Neuron (in vitro differentiated cells): ENCODE results near the gene NT5E.

Source experiments
- H2AFZ ChIP-seq: one replicate; pipeline ENCODE4 v1.6.1; 2013; ENCODE audit warnings: low read depth, mild to moderate bottlenecking, inconsistent platforms, low read length, moderate library complexity
- H3K27me3 ChIP-seq: one replicate; pipeline ENCODE4 v1.6.1; 2013; ENCODE audit warnings: low read length; ENCODE audit not compliant: insufficient read depth
- H3K36me3 ChIP-seq: one replicate; pipeline ENCODE4 v1.6.1; 2013; ENCODE audit warnings: low read length; ENCODE audit not compliant: insufficient read depth
- H3K4me1 ChIP-seq: one replicate; pipeline ENCODE4 v1.6.1; 2013; ENCODE audit warnings: low read length; ENCODE audit not compliant: insufficient read depth
- H3K4me3 ChIP-seq: 2 replicates; pipeline ENCODE4 v1.5.1; 2013; ENCODE audit warnings: mild to moderate bottlenecking, low read length, moderate library complexity
- H3K9me3 ChIP-seq: one replicate; pipeline ENCODE4 v1.6.1; 2013; ENCODE audit warnings: low read length

Gene NT5E

GRCh38 chr6:85469276-85470022 is 19.6 kb downstream of the NT5E start:
- Histone ChIP-seq H3K36me3 (no peaks in the 10 kb centered on the region), H3K4me1 (no peaks in the 10 kb centered on the region), H2AFZ (no peak overlapping the region), H3K4me3 (no peak overlapping the region), H3K9me3 (no peaks in the 10 kb centered on the region), H3K27me3 (no peaks in the 10 kb centered on the region)

- Histone ChIP-seq H3K9me3 (no peaks in the 10 kb centered on the region), H3K36me3 (no peaks in the 10 kb centered on the region)
These were observed 20.1 kb downstream of the NT5E start for GRCh38 chr6:85470023-85470410.

GRCh38 chr6:85472744-85473143 is 22.9 kb downstream of the NT5E start:
- no peaks in the 10 kb centered on the region for H3K27me3 ChIP-seq
- H3K4me3 ChIP-seq = no peak overlapping the region

More at GRCh38 chr6:85470023-85470410, 20.1 kb downstream of the NT5E start:
- H3K4me1 ChIP-seq = no peaks in the 10 kb centered on the region
- H3K27me3 ChIP-seq = no peaks in the 10 kb centered on the region
- no peak overlapping the region for H2AFZ ChIP-seq
- no peak overlapping the region for H3K4me3 ChIP-seq

DNA sequence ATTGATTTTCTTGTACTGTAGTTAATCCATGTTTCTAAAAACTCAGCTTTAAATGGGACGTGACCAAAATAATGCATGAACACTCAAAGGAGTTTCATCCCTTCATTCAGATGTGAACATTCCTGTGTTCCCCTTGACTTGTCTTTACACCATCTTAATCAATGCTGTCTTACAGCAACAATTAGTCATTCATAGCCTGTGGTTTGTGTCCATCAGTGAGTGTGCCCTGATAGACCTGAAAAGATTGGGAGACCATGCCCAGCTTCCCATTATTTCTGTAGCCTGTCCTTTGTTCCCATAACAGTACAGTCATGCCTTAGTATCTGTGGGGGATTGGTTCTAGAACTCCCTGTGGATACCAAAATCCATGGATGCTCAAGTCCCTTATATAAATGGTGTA is 23.9 kb downstream of the NT5E start:
- Histone ChIP-seq H3K36me3 (no peaks in the 10 kb centered on the region), H3K27me3 (no peaks in the 10 kb centered on the region), H3K9me3 (no peaks in the 10 kb centered on the region), H3K4me3 (no peak overlapping the region), H3K4me1 (no peaks in the 10 kb centered on the region), H2AFZ (no peak overlapping the region)

More at GRCh38 chr6:85472744-85473143, 22.9 kb downstream of the NT5E start:
- H3K4me1 ChIP-seq = no peaks in the 10 kb centered on the region
- H3K36me3 ChIP-seq = no peaks in the 10 kb centered on the region
- H2AFZ ChIP-seq = no peak overlapping the region
- H3K9me3 ChIP-seq = no peaks in the 10 kb centered on the region

- Histone ChIP-seq H2AFZ (no peak overlapping the region), H3K4me1 (no peaks in the 10 kb centered on the region), H3K4me3 (no peak overlapping the region), H3K36me3 (no peaks in the 10 kb centered on the region), H3K27me3 (no peaks in the 10 kb centered on the region), H3K9me3 (no peaks in the 10 kb centered on the region)
These were observed 26.6 kb downstream of the NT5E start for GRCh38 chr6:85476532-85476931.

DNA sequence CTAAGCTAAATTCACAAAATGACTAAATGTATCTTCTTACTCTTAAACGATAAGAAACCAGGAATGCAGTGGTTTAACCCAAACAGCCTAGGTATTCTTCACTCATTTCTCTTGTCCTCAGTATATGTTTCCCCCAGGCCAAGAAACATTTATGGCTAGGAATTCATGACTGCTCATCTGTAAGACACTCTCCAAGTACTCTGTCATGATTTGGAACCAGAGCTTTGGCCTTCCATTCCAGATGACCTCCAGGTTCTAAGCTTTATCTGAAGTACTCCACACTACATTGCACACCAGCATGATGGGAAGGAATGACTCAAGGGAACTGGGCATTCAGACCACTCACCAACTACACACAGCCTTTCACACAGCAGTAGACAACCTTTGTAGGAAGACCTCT is 29.3 kb downstream of the NT5E start:
- Histone ChIP-seq H3K27me3 (no peaks in the 10 kb centered on the region), H3K4me1 (no peaks in the 10 kb centered on the region), H3K36me3 (no peaks in the 10 kb centered on the region), H3K4me3 (no peak overlapping the region), H2AFZ (no peak overlapping the region), H3K9me3 (no peaks in the 10 kb centered on the region)

DNA sequence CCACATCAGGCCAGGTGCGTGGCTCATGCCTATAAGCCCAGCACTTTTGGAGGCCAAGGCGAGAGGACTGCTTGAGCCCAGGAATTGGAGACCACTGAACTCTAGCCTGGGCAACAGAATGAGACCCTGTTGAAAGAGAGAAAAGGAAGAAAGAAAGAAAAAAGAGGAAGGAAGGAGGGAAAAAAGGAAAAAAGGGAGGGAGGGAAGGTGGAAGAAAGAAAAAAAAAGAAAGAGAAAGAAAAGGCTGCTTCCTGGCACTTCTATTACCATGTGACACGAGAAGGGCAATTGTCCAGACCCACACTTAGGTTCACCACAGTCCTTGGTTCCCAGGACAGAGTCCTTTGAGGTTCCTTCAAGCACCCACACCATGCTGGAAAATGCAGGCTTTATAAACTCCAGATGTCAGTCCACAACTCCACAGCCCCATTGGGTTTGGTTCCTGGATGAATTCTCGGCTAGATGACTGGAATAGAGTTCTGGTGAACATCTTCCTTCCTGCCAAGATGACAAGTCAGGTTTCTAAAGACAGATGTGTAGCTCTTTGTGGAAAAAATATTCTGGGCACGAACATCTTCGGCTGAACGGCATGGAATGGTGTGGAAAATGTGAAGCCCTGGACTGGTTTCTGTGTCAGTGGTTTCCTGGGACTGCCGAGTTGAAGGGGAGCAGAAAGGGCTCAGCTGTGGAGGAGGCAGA is 32.5 kb downstream of the NT5E start:
- no peak overlapping the region for H2AFZ ChIP-seq
- H3K4me3 ChIP-seq = no peak overlapping the region
- no peaks in the 10 kb centered on the region for H3K9me3 ChIP-seq
- no peaks in the 10 kb centered on the region for H3K27me3 ChIP-seq
- H3K36me3 ChIP-seq = no peaks in the 10 kb centered on the region
- peaks cover 4% of the 10 kb centered on the region for H3K4me1 ChIP-seq

GRCh38 chr6:85482905-85483700 is 33.2 kb downstream of the NT5E start:
- peaks cover 4% of the 10 kb centered on the region for H3K4me1 ChIP-seq
- no peaks in the 10 kb centered on the region for H3K36me3 ChIP-seq
- no peaks in the 10 kb centered on the region for H3K9me3 ChIP-seq
- H3K4me3 ChIP-seq = no peak overlapping the region
- H3K27me3 ChIP-seq = no peaks in the 10 kb centered on the region
- no peak overlapping the region for H2AFZ ChIP-seq

GRCh38 chr6:85483846-85484245 is 34.0 kb downstream of the NT5E start:
- no peaks in the 10 kb centered on the region for H3K36me3 ChIP-seq
- no peak overlapping the region for H2AFZ ChIP-seq
- H3K9me3 ChIP-seq = no peaks in the 10 kb centered on the region
- H3K4me3 ChIP-seq = no peak overlapping the region
- H3K4me1 ChIP-seq = peaks cover 4% of the 10 kb centered on the region
- no peaks in the 10 kb centered on the region for H3K27me3 ChIP-seq

DNA sequence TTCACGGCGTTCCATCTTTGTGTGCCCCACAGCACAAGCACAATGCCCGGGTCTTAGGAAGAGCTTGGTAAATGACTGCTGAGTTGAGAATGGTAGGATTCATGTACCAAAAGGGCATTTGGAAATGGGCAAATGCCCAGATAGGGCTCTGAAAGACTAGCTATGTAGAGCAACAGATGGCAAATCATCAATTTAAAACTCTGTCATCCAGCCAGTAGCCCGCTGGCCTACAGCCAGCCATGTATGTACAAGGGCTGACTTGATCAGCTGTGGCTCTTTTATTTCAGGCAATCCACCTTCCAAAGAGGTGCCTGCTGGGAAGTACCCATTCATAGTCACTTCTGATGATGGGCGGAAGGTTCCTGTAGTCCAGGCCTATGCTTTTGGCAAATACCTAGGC is 35.1 kb downstream of the NT5E start:
- Histone ChIP-seq H3K36me3 (no peaks in the 10 kb centered on the region), H3K4me3 (no peak overlapping the region), H3K27me3 (no peaks in the 10 kb centered on the region), H2AFZ (no peak overlapping the region), H3K4me1 (peaks cover 4% of the 10 kb centered on the region), H3K9me3 (no peaks in the 10 kb centered on the region)

GRCh38 chr6:85490516-85491248 is 40.8 kb downstream of the NT5E start:
- peaks cover under 1% of the 10 kb centered on the region for H3K4me1 ChIP-seq
- no peak overlapping the region for H3K4me3 ChIP-seq
- no peaks in the 10 kb centered on the region for H3K36me3 ChIP-seq
- H3K9me3 ChIP-seq = no peaks in the 10 kb centered on the region
- no peaks in the 10 kb centered on the region for H3K27me3 ChIP-seq
- no peak overlapping the region for H2AFZ ChIP-seq

- Histone ChIP-seq H3K36me3 (no peaks in the 10 kb centered on the region), H2AFZ (no peak overlapping the region), H3K4me3 (no peak overlapping the region), H3K9me3 (peaks cover 8% of the 10 kb centered on the region), H3K4me1 (no peaks in the 10 kb centered on the region), H3K27me3 (no peaks in the 10 kb centered on the region)
These were observed 43.5 kb downstream of the NT5E start for GRCh38 chr6:85493389-85493788.
